ENCODE measurements around the gene GMEB2. TPM values are rescaled to one million over a fixed set of nuclear protein-coding genes. Genes with fewer than 3 reads are reported as not detected.
"Not testable (repeated sequence)": the region's sequence is repeated elsewhere in the genome, so short reads cannot be mapped to it uniquely, and the experiment has no call there.

GMEB2 gene
- polyA plus RNA-seq, 4 donors = 8.2 to 14.0 (median 12.5) TPM

- no peak for DNase-seq (ENCODE audit: low read depth in 4 of 4, low spot score in 2 of 4)
These were observed 51.8 kb downstream of the GMEB2 start for GRCh38 chr20:63574829-63575743.

- DNase-seq (ENCODE audit: low read depth in 4 of 4, low spot score in 2 of 4) = peak in 1 of 4 donors; percentile 32
These were observed 52.6 kb downstream of the GMEB2 start, which contains the start of gene HELZ2 for GRCh38 chr20:63574156-63574828. Gene HELZ2 (minus strand): TSS chr20:63574239. CDS start chr20:63572385, 1,854 bp downstream.

- no peak for DNase-seq (ENCODE audit: low read depth in 4 of 4, low spot score in 2 of 4)
These were observed 53.2 kb downstream of the GMEB2 start for GRCh38 chr20:63573647-63574131.

- no peak for DNase-seq (ENCODE audit: low read depth in 4 of 4, low spot score in 2 of 4)
These were observed 53.9 kb downstream of the GMEB2 start for GRCh38 chr20:63572788-63573646.

- no peak for DNase-seq (ENCODE audit: low read depth in 4 of 4, low spot score in 2 of 4)
These were observed 54.7 kb downstream of the GMEB2 start for GRCh38 chr20:63572071-63572787.

DNA sequence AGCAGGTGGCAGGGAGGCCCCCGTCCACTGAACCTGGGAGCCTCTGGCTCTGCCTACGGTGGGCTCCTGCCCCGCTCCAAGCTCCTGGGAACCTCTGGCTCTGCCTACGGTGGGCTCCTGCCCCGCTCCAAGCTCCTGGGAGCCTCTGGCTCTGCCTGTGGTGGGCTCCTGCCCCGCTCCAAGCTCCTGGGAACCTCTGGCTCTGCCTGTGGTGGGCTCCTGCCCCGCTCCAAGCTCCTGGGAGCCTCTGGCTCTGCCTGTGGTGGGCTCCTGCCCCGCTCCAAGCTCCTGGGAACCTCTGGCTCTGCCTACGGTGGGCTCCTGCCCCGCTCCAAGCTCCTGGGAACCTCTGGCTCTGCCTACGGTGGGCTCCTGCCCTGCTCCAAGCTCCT, 55.8 kb downstream of the GMEB2 start:
- not testable (repeated sequence) for DNase-seq (ENCODE audit: low read depth in 4 of 4, low spot score in 2 of 4)

- no peak for DNase-seq (ENCODE audit: low read depth in 4 of 4, low spot score in 2 of 4)
These were observed 56.4 kb downstream of the GMEB2 start for GRCh38 chr20:63570281-63571086.

- DNase-seq (ENCODE audit: low read depth in 4 of 4, low spot score in 2 of 4) = no peak
These were observed 57.6 kb downstream of the GMEB2 start for GRCh38 chr20:63568986-63569949.

DNA sequence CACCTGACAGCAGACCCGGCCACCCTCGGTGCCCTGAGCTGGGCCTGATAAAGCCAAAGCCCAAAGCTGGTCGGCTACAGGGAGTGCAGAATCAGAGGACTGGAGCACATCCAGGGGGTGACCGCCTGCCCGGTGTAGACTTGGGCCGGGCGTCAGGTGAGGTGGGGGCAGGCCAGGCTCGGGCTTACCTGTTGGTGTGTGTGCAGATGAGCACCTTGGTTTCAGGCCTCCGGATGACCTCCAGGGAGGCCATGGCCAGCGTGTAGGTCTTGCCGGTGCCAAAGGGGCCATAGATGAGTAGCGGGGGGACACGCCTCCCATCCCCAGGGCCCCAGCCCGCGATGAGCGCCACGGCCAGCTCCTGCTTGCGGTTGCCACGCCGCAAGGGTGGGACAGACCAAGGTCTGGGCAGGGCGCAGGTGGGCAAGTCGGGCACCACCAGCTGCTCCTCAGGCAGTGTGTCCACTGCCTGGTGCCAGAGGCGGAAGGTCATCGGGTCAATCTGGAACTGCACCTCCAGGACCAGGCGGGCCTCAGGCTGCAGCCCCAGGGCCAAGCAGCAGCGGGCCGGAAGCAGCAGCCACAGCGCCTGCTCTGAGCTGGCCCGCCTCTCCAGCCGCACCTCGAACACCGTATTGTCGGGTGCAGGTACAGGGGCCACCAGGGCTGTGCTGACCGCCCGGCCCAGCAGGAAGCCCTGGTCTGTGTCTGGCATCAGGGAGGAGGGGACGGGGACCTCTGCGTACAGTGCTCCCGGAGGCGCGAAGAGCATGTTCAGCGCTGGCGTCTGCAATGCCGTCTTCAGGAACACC, 58.5 kb downstream of the GMEB2 start:
- no peak for DNase-seq (ENCODE audit: low read depth in 4 of 4, low spot score in 2 of 4)

DNA sequence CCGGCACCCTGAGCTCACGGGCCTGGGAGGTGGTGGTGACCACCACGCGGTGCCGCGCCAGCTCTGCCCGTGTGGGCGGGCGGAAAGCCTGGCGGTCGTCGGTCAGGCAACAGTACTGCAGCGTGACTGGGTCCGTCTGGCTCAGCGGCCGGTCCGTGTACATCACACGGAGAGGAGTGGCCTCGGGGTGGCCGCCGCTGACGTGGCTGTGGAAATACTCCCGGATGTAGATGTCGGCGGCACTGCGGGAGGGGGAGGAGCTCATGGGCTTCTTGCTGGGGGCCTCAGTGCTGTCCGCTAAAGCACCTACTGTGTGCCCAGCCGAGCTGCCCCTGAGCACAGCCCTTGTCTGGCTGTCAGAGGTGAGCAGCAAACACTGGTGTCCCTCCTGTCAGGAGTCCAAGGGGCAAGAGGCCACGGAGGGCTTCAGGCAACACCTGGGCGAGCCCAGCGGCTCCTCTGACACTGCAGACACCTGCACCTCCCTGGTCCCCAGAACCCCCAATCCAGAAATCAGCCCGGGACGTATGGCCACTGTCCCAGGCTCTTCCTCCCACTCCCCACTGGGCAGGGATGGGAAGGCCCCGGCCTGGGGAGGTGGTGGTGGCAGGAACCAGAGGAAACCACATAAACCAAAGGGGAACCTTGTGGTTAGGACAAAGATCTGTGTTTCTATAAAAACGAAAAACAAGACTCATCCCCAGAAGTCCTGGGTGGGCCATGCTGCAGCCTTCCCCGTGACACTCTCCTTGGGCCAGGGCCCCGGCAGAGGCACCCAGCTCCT, 59.3 kb downstream of the GMEB2 start:
- DNase-seq (ENCODE audit: low read depth in 4 of 4, low spot score in 2 of 4) = no peak

GRCh38 chr20:63567136-63567385, 59.8 kb downstream of the GMEB2 start:
- DNase-seq (ENCODE audit: low read depth in 4 of 4, low spot score in 2 of 4) = no peak

DNA sequence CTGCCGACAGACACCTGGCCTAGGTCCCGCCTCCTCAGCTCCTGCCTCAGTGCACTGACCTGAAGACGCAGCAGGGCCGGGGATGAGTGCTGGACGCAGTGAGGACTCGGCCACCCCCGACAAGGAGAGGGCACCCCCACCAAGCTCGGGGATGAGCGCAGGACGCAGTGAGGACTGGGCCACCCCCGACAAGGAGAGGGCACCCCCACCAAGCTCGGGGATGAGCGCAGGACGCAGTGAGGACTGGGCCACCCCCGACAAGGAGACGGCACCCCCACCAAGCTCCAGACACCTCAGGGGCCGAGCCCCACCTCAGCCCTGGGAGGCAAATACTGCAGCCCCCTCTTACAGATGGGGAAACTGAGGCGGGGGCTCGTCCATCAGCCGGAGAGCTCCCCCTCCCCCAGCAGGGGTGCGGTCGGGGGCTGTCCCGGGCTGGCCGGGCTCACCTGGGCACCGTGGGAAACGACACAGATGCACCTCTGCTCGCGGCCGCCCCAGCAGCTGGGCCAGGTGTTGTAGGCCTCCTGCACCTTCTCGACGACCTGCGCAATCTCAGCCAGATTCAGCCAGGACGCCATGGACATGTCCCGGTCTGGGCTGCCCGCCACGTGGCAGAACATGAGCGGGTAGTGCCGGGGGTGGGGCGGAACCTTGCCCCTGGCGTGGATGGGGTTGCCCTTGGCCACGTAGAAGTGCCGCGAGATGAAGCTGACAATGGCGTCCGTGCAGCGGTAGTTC, 60.3 kb downstream of the GMEB2 start:
- no peak for DNase-seq (ENCODE audit: low read depth in 4 of 4, low spot score in 2 of 4)

DNA sequence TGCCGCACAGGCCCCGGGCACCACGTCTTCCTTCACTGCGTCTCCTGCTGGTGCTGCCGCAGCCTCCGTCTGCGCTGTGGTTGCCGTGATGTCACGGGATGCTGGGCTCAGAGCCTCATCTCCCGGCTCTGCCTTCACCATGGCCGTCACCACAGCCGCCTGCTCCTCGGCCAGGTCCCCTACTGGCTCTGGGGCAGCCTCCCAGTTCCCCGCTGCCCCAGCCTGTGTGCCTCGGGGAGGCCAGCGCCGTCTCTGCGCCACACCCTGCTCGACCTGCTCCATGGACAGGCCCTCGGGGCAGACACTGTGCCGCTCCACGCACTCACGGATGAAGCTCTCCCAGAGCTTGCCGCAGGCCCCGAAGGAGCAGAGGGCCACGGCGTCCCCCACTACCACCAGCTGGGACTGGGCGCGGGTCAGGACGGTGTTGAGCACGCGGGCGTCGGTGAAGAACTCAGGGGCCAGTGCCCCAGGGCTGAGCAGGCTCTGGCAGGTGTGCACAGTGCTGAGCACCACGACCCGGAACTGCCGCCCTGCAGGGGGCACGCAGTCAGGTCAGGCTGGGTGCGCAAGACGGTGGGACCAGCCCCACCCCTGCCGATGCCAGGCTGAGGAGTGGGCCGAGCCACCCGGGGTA, 61.1 kb downstream of the GMEB2 start:
- no peak for DNase-seq (ENCODE audit: low read depth in 4 of 4, low spot score in 2 of 4)

- no peak for DNase-seq (ENCODE audit: low read depth in 4 of 4, low spot score in 2 of 4)
These were observed 61.7 kb downstream of the GMEB2 start for GRCh38 chr20:63565021-63565698.
